ENCODE results near the gene NCOR2. TPM values are rescaled to one million over a fixed set of nuclear protein-coding genes. Genes with fewer than 3 reads are reported as not detected.

Gene NCOR2
- total RNA-seq, 2 donors from 2014 or later: 117 to 154 TPM

- no peak for ATAC-seq
- intact Hi-C loops (cut with DNase I): loop anchor here in 1 of 2 donors (10.0 kb wide), 1 partner anchor 185 kb away; no protein-coding TSS in a partner anchor
- no peak for DNase-seq
Measured at GRCh38 chr12:124579921-124580517, 12.6 kb upstream of the NCOR2 start.

- DNase-seq: no peak
- intact Hi-C loops (cut with DNase I): loop anchor here in 1 of 2 donors (10.0 kb wide), 1 partner anchor 186 kb away; no protein-coding TSS in a partner anchor
- ATAC-seq: no peak
Measured at GRCh38 chr12:124578854-124579253, 11.4 kb upstream of the NCOR2 start.

GRCh38 chr12:124578445-124578844 lies 11.0 kb upstream of the NCOR2 start:
- intact Hi-C loops (cut with DNase I): loop anchor here in 1 of 2 donors (10.0 kb wide), 1 partner anchor 186 kb away; no protein-coding TSS in a partner anchor
- no peak for ATAC-seq
- no peak for DNase-seq

- ATAC-seq: no peak
- DNase-seq: no peak
- intact Hi-C loops (cut with DNase I): loop anchor here in 1 of 2 donors (10.0 kb wide), 1 partner anchor 187 kb away; no protein-coding TSS in a partner anchor
Measured at GRCh38 chr12:124577986-124578385, 10.6 kb upstream of the NCOR2 start.

GRCh38 chr12:124577374-124577773 lies 10.0 kb upstream of the NCOR2 start:
- no peak for DNase-seq
- ATAC-seq: no peak
- intact Hi-C loops (cut with DNase I): loop anchor here in 1 of 2 donors (10.0 kb wide), 1 partner anchor 187 kb away; no protein-coding TSS in a partner anchor

- ATAC-seq (no peak), DNase-seq (no peak)
- intact Hi-C loops (cut with DNase I): loop anchor here in 1 of 2 donors (10.0 kb wide), 1 partner anchor 189 kb away; no protein-coding TSS in a partner anchor
Measured at GRCh38 chr12:124576061-124576650, 8.7 kb upstream of the NCOR2 start.

- intact Hi-C loops (cut with DNase I): loop anchor here in 1 of 2 donors (10.0 kb wide), 1 partner anchor 191 kb away; no protein-coding TSS in a partner anchor
- DNase-seq: no peak
- no peak for ATAC-seq
Measured at GRCh38 chr12:124573839-124574786, 6.7 kb upstream of the NCOR2 start.

- ATAC-seq (no peak), DNase-seq (no peak)
- intact Hi-C loops (cut with DNase I): loop anchor here in 1 of 2 donors (10.0 kb wide), 1 partner anchor 193 kb away; no protein-coding TSS in a partner anchor
Measured at GRCh38 chr12:124571556-124571955, 4.1 kb upstream of the NCOR2 start.

GRCh38 chr12:124570810-124571209 lies 3.4 kb upstream of the NCOR2 start:
- ATAC-seq: no peak
- DNase-seq: no peak
- intact Hi-C loops (cut with DNase I): loop anchor here in 1 of 2 donors (10.0 kb wide), 1 partner anchor 194 kb away; no protein-coding TSS in a partner anchor

- ATAC-seq (no peak), DNase-seq (peak; percentile 50)
- intact Hi-C loops (cut with DNase I): loop anchor here (5.0 to 10.0 kb wide), 7 partner anchors 47 to 198 kb away; no protein-coding TSS in a partner anchor
Measured at GRCh38 chr12:124569375-124570148, 2.1 kb upstream of the NCOR2 start.

GRCh38 chr12:124568431-124569374 lies 1.3 kb upstream of the NCOR2 start:
- intact Hi-C loops (cut with DNase I): loop anchor here (5.0 to 10.0 kb wide), 6 partner anchors 46 to 199 kb away; no protein-coding TSS in a partner anchor
- ATAC-seq (peak; percentile 33 to 55), DNase-seq (peak; percentile 77)

GRCh38 chr12:124567673-124568373 lies 411 bp upstream of the NCOR2 start:
- peak; percentile 82 to 88 for ATAC-seq
- DNase-seq: peak; percentile 96
- intact Hi-C loops (cut with DNase I): loop anchor here (5.0 to 10.0 kb wide), 6 partner anchors 46 to 199 kb away; no protein-coding TSS in a partner anchor

- ATAC-seq (peak; percentile 71 to 77), DNase-seq (peak; percentile 92)
- intact Hi-C loops (cut with DNase I): loop anchor here (5.0 to 10.0 kb wide), 6 partner anchors 44 to 201 kb away; no protein-coding TSS in a partner anchor
Measured at GRCh38 chr12:124566161-124566996, 1.0 kb downstream of the NCOR2 start.

GRCh38 chr12:124565656-124566160 lies 1.7 kb downstream of the NCOR2 start:
- no peak for ATAC-seq
- DNase-seq: no peak
- intact Hi-C loops (cut with DNase I): loop anchor here (5.0 to 10.0 kb wide), 6 partner anchors 43 to 202 kb away; no protein-coding TSS in a partner anchor

- ATAC-seq: no peak
- intact Hi-C loops (cut with DNase I): loop anchor here (5.0 to 10.0 kb wide), 6 partner anchors 43 to 202 kb away; no protein-coding TSS in a partner anchor
- DNase-seq: no peak
Measured at GRCh38 chr12:124564971-124565491, 2.4 kb downstream of the NCOR2 start.
